HG03175 (cell line): ENCODE measurements around the gene CRP.
"Not testable (repeated sequence)": the region's sequence is repeated elsewhere in the genome, so short reads cannot be mapped to it uniquely, and the experiment has no call there.

Source experiments
- ATAC-seq: cut with Tn5 transposase; IDR thresholded peaks from one replicate; pipeline ENCODE4 v1.9.1; 2021; ENCODE audit warnings: mild to moderate bottlenecking, moderate library complexity; ENCODE audit not compliant: unreplicated experiment

The CRP gene

GRCh38 chr1:159714529-159714928, at the start of gene CRP:
Gene CRP, minus strand, starts transcription at chr1:159714589. Its CDS starts 104 bp downstream, at chr1:159714485.
- no peak for ATAC-seq

GRCh38 chr1:159763686-159764085, 49.3 kb upstream of the CRP start:
- ATAC-seq: no peak

- ATAC-seq: no peak
Measured at GRCh38 chr1:159756397-159756796, 42.0 kb upstream of the CRP start.

GRCh38 chr1:159755451-159756007, 41.1 kb upstream of the CRP start:
- no peak for ATAC-seq

- ATAC-seq: no peak
Measured at GRCh38 chr1:159753386-159753785, 39.0 kb upstream of the CRP start.

- no peak for ATAC-seq
Measured at GRCh38 chr1:159752135-159752580, 37.8 kb upstream of the CRP start.

GRCh38 chr1:159751031-159751430, 36.6 kb upstream of the CRP start:
- no peak for ATAC-seq

- no peak for ATAC-seq
Measured at GRCh38 chr1:159750621-159751020, 36.2 kb upstream of the CRP start.

GRCh38 chr1:159749630-159750029, 35.2 kb upstream of the CRP start:
- no peak for ATAC-seq

GRCh38 chr1:159748370-159748769, 34.0 kb upstream of the CRP start:
- ATAC-seq: no peak

GRCh38 chr1:159746666-159747065, 32.3 kb upstream of the CRP start:
- no peak for ATAC-seq

GRCh38 chr1:159743651-159744410, 29.4 kb upstream of the CRP start:
- no peak for ATAC-seq

GRCh38 chr1:159737238-159737916, 23.0 kb upstream of the CRP start:
- no peak for ATAC-seq

GRCh38 chr1:159723188-159723587, 8.8 kb upstream of the CRP start:
- ATAC-seq: not testable (repeated sequence)

GRCh38 chr1:159719990-159720389, 5.6 kb upstream of the CRP start:
- ATAC-seq: no peak

- ATAC-seq: no peak
Measured at GRCh38 chr1:159715855-159716254, 1.5 kb upstream of the CRP start.

- ATAC-seq: no peak
Measured at GRCh38 chr1:159712080-159712479, 2.3 kb downstream of the CRP start.

GRCh38 chr1:159707472-159708260, 6.7 kb downstream of the CRP start:
- no peak for ATAC-seq

GRCh38 chr1:159705904-159706256, 8.5 kb downstream of the CRP start:
- no peak for ATAC-seq

GRCh38 chr1:159705251-159705903, 9.0 kb downstream of the CRP start:
- ATAC-seq: no peak

- ATAC-seq: no peak
Measured at GRCh38 chr1:159704481-159704880, 9.9 kb downstream of the CRP start.
